A549 (cell line): ENCODE results near the gene HTRA3.

Source experiments
- CTCF ChIP-seq: fragments of >200 bp; sonication (Bioruptor Twin); formaldehyde crosslinking; IDR thresholded peaks from 3 replicates; pipeline ENCODE4 v1.5.1; 2016
- EHMT2 ChIP-seq: fragments of 200-600 bp; sonication (generic); IDR thresholded peaks from 2 replicates; pipeline ENCODE4 v1.6.1; 2016; ENCODE audit warnings: antibody characterized with exemption, low read depth, mild to moderate bottlenecking, moderate library complexity
- ESRRA ChIP-seq: fragments of 150-350 bp; IDR thresholded peaks from 2 replicates; pipeline ENCODE4 v1.6.1; 2014; ENCODE audit warnings: mild to moderate bottlenecking, low read length, borderline replicate concordance
- HDAC2 ChIP-seq: fragments of 200-600 bp; sonication (generic); IDR thresholded peaks from 2 replicates; pipeline ENCODE4 v1.6.1; 2016
- JUNB ChIP-seq: fragments of >200 bp; sonication (Bioruptor Twin); formaldehyde crosslinking; IDR thresholded peaks from 2 replicates; pipeline ENCODE4 v1.6.1; 2016
- POLR2A ChIP-seq: IDR thresholded peaks from 2 replicates; pipeline ENCODE4 v1.6.1; 2012; ENCODE audit warnings: mild to moderate bottlenecking, low read length
- RAD21 ChIP-seq, 2 experiments: fragments of >200 bp in 1 of 2; sonication (Bioruptor Twin) in 1 of 2; formaldehyde crosslinking in 1 of 2; IDR thresholded peaks in 1 of 2; conservative IDR thresholded peaks in 1 of 2; 2 replicates in 1 of 2; 3 replicates in 1 of 2; pipeline ENCODE4 v1.6.1; 2012 to 2018; ENCODE audit warnings: inconsistent platforms in 1 of 2
- REST ChIP-seq: fragments of 200-600 bp; sonication (generic); IDR thresholded peaks from 2 replicates; pipeline ENCODE4 v1.6.1; 2016; ENCODE audit warnings: antibody characterized with exemption, mild to moderate bottlenecking, moderate library complexity
- SMC3 ChIP-seq: fragments of >200 bp; sonication (Bioruptor Twin); formaldehyde crosslinking; IDR thresholded peaks from 3 replicates; pipeline ENCODE4 v1.6.1; 2018; ENCODE audit warnings: inconsistent platforms
- TF ChIP-seq, protein P1 (sequence below): fragments of 450-650 bp; IDR thresholded peaks from 2 replicates; pipeline ENCODE4 v1.6.1; 2014; ENCODE audit warnings: antibody characterized with exemption

GRCh38 chr4:8347660-8348059 is 78.1 kb downstream of the HTRA3 start:
- no peak for TF ChIP-seq CTCF
- TF ChIP-seq, protein P1, sequence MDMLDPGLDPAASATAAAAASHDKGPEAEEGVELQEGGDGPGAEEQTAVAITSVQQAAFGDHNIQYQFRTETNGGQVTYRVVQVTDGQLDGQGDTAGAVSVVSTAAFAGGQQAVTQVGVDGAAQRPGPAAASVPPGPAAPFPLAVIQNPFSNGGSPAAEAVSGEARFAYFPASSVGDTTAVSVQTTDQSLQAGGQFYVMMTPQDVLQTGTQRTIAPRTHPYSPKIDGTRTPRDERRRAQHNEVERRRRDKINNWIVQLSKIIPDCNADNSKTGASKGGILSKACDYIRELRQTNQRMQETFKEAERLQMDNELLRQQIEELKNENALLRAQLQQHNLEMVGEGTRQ: no peak
- no peak for TF ChIP-seq REST
- TF ChIP-seq POLR2A: no peak
- no peak for TF ChIP-seq ESRRA
- TF ChIP-seq HDAC2: no peak
- no peak for TF ChIP-seq SMC3
- TF ChIP-seq RAD21 (conservative IDR thresholded peaks at IDR 0.05 in 1 of 2, IDR thresholded peaks at IDR 0.05 in 1 of 2): no peak
- no peak for TF ChIP-seq JUNB
- TF ChIP-seq EHMT2: no peak
